Measurements from ENCODE around the gene PRM2.
A peak's percentile ranks its signal among the peaks of the same experiment; 100 is the strongest.
"Not testable (repeated sequence)": the region's sequence is repeated elsewhere in the genome, so short reads cannot be mapped to it uniquely, and the experiment has no call there.

PRM2 gene

GRCh38 chr16:11307639-11308492 lies 31.6 kb upstream of the PRM2 start:
- DNase-seq: no peak

- DNase-seq: no peak
Observed at GRCh38 chr16:11306997-11307638, 30.8 kb upstream of the PRM2 start.

- DNase-seq: no peak
Observed at GRCh38 chr16:11306381-11306780, 30.1 kb upstream of the PRM2 start.

GRCh38 chr16:11303405-11304138 lies 27.3 kb upstream of the PRM2 start:
- DNase-seq: peak in 2 of 3 experiments; percentile 39 to 40

GRCh38 chr16:11302977-11303376 lies 26.7 kb upstream of the PRM2 start:
- DNase-seq: peak; percentile 6 to 73 (median 69)

GRCh38 chr16:11301645-11302501 lies 25.6 kb upstream of the PRM2 start:
- DNase-seq: no peak

- no peak for DNase-seq
Observed at GRCh38 chr16:11300560-11300892, 24.2 kb upstream of the PRM2 start.

GRCh38 chr16:11299865-11300559 lies 23.7 kb upstream of the PRM2 start:
- no peak for DNase-seq

GRCh38 chr16:11298950-11299547 lies 22.8 kb upstream of the PRM2 start:
- DNase-seq: not testable (repeated sequence)

GRCh38 chr16:11298143-11298900 lies 22.0 kb upstream of the PRM2 start:
- no peak for DNase-seq

- peak; percentile 56 to 80 (median 76) for DNase-seq
Observed at GRCh38 chr16:11297492-11298142, 21.3 kb upstream of the PRM2 start.

GRCh38 chr16:11296706-11297491 lies 20.6 kb upstream of the PRM2 start:
- DNase-seq: no peak

GRCh38 chr16:11296351-11296705 lies 20.0 kb upstream of the PRM2 start:
- DNase-seq: no peak

- no peak for DNase-seq
Observed at GRCh38 chr16:11295672-11296071, 19.4 kb upstream of the PRM2 start.

GRCh38 chr16:11292076-11292748 lies 15.9 kb upstream of the PRM2 start:
- no peak for DNase-seq

GRCh38 chr16:11291091-11291703 lies 14.9 kb upstream of the PRM2 start:
- DNase-seq: no peak

GRCh38 chr16:11290102-11290893 lies 14.0 kb upstream of the PRM2 start:
- DNase-seq: no peak

GRCh38 chr16:11289696-11290095 lies 13.4 kb upstream of the PRM2 start:
- not testable (repeated sequence) for DNase-seq
